Activated T-cell treated with anti-CD3 and anti-CD28 coated beads, Interleukin-2, amount 50 U/mL, for 24 hours (primary cell): ENCODE results near the gene EFNB2.

ENCODE experiments used
- DNase-seq: peaks from one replicate; pipeline ENCODE4 v3.0.0-alpha.2; 2020
- H3K27ac Mint-ChIP-seq: 2 replicates; pipeline ENCODE4 v1.8.0; 2020; ENCODE audit warnings: mild to moderate bottlenecking, mixed read lengths
- H3K27me3 Mint-ChIP-seq: 2 replicates; pipeline ENCODE4 v1.8.0; 2020; ENCODE audit warnings: mixed read lengths
- H3K36me3 Mint-ChIP-seq: 2 replicates; pipeline ENCODE4 v1.8.0; 2020; ENCODE audit warnings: low read depth, mixed read lengths
- H3K4me1 Mint-ChIP-seq: 2 replicates; pipeline ENCODE4 v1.8.0; 2020; ENCODE audit warnings: low read depth, mixed read lengths
- H3K4me3 Mint-ChIP-seq: 2 replicates; pipeline ENCODE4 v1.8.0; 2020; ENCODE audit warnings: mild to moderate bottlenecking, moderate library complexity, mixed read lengths
- H3K9me3 Mint-ChIP-seq: 2 replicates; pipeline ENCODE4 v1.8.0; 2020; ENCODE audit warnings: mixed read lengths

EFNB2 gene

DNA sequence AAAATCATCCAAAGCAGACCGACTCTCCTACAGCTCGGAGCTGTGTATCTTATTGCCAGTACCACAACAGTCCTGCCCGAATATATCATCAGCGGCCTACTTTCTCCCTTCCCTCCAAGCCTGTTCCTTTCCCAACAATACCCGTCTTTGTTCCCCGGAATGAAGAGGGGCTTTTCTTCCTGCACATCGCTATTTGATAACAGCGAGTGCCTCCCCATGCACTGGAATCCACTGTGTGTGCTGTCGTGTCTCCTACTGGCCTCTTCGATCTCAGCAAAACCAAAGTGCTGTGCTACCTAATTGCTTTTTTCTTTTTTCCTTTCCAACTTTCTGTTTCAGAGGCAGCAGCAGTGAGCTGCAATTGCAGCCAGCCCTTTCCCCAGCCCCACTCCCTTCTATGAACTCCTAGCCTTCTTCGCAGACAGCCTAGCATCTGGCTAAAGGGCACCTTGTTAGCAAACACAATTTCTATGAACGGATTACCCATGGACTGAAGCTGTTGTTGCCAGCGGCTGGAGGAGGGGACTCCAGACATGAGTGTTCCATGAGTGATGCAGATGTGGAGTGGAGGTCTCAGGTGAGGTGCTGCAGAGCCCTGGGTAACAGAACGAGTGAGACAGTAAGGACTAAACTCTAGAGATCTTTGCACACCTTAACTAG, 43.4 kb downstream of the EFNB2 start:
- H3K4me1 Mint-ChIP-seq = peaks cover 21% of the 10 kb centered on the region
- no peak for DNase-seq
- H3K4me3 Mint-ChIP-seq = no peak overlapping the region
- H3K27me3 Mint-ChIP-seq = peaks cover 85% of the 10 kb centered on the region
- H3K27ac Mint-ChIP-seq = no peak overlapping the region
- H3K36me3 Mint-ChIP-seq = no peaks in the 10 kb centered on the region
- no peaks in the 10 kb centered on the region for H3K9me3 Mint-ChIP-seq

DNA sequence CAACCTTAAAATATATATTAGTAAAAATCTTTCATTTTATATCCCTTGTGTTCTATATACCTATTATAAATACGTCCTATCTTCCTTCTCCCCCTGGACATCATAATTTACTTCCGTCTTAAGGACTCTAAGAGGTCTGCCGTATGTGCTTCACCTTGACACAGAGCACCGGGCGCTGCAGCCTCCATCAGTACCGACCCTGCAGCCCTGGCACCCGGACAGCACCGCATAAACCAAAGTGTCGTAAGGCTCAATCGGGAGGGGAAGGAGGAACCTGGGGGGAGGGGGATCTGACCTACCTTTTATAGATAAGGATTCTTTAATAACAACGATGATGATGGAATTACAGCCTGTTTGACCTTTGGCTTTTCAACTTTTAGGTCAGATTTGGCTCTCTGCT, 44.0 kb downstream of the EFNB2 start:
- Mint-ChIP-seq H3K27ac (no peak overlapping the region), H3K4me1 (peaks cover 21% of the 10 kb centered on the region), H3K9me3 (no peaks in the 10 kb centered on the region), H3K36me3 (no peaks in the 10 kb centered on the region), H3K4me3 (no peak overlapping the region), H3K27me3 (peaks cover 85% of the 10 kb centered on the region)
- no peak for DNase-seq

DNA sequence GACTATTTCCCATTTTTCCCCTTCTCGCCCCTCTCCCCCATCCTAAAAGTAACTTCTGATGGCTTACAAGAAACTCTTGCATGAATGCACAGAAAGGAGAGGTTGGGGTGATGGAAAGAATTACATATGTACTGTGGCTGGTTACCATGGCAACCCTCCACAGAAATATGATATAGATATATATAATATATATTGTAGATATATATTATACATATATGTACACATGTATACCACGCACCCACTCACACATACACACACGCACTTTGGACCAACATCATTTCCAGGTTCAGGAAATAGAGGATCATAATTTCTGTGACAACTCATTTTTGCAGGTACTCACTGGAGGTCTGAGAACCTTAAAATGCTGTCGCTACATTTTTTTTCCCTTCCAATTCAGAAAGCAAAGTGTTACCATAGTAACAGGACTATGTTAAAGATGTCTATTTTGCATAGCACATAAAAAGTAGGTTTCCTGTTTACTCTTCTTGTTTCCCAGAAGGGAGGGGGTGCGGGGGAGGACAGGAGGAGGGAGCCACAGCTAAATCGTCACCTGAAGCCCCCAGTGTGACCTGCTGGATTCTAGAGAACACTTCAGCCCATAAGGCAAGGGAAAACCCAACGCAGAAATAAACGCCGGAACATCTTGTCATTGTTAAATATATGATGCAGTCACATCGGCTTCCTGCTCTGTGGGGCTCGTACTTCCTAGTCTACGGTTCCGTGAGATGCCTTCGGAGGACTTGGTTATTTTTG, 44.7 kb downstream of the EFNB2 start:
- Mint-ChIP-seq H3K4me3 (peak overlapping the region; percentile 51), H3K36me3 (no peaks in the 10 kb centered on the region), H3K4me1 (peaks cover 21% of the 10 kb centered on the region), H3K27me3 (peaks cover 83% of the 10 kb centered on the region), H3K9me3 (no peaks in the 10 kb centered on the region), H3K27ac (no peak overlapping the region)
- DNase-seq = no peak

DNA sequence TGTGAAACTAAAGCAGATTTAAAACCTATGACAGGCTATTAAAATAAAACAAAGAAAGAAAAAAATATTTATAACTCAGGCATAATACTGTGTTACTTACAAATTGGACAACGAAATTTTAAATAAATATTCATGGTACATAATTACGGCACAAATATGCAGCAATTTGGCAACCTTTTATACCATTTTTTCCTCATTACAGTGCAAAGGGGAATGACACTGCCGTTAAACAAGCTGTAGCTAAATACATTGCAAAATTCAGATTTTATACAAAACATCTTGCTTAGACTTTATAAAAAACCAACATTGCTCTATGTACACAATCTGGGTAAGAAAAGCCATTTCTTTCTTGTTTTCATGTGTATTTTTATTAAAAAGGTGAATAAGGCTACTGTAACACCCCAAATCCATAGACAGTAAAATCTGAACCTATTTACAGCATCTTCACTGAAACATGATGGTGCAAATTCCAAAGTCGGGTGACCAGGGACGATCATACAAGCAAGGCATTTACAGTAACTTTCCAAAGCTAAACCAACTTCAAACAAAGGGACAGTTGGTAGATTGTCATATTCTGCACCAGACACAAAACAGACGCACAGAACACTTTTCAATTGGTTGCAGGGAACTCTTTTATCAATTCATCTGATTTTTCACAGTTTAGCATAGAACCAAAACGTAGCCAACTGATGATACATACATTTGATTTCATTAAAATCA, 45.5 kb downstream of the EFNB2 start:
- no peak overlapping the region for H3K27ac Mint-ChIP-seq
- no peak for DNase-seq
- H3K4me3 Mint-ChIP-seq = no peak overlapping the region
- peaks cover 86% of the 10 kb centered on the region for H3K27me3 Mint-ChIP-seq
- peaks cover 21% of the 10 kb centered on the region for H3K4me1 Mint-ChIP-seq
- H3K36me3 Mint-ChIP-seq = no peaks in the 10 kb centered on the region
- H3K9me3 Mint-ChIP-seq = no peaks in the 10 kb centered on the region

DNA sequence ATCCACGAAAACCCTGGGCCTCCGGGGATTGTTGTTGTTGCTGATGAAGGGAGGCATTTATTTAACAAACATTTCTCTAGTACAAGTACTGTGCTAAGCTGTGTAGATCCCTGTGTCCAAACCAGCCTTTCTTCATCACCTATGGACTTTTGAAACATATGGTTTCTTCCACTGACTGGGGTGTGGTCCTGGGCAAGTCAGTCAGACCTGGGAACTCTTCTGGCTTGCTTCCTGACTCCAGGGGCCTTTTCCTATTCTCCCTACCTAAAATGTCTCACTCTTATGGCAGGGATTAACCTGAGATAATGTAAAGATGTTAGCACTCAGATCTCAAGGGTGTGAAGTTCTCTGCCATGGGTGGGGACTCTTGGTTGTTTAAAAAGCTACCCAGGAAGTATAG, 46.8 kb downstream of the EFNB2 start:
- peaks cover 86% of the 10 kb centered on the region for H3K27me3 Mint-ChIP-seq
- no peak overlapping the region for H3K27ac Mint-ChIP-seq
- H3K4me1 Mint-ChIP-seq = peaks cover 18% of the 10 kb centered on the region
- H3K4me3 Mint-ChIP-seq = no peak overlapping the region
- no peaks in the 10 kb centered on the region for H3K9me3 Mint-ChIP-seq
- no peaks in the 10 kb centered on the region for H3K36me3 Mint-ChIP-seq
- no peak for DNase-seq

DNA sequence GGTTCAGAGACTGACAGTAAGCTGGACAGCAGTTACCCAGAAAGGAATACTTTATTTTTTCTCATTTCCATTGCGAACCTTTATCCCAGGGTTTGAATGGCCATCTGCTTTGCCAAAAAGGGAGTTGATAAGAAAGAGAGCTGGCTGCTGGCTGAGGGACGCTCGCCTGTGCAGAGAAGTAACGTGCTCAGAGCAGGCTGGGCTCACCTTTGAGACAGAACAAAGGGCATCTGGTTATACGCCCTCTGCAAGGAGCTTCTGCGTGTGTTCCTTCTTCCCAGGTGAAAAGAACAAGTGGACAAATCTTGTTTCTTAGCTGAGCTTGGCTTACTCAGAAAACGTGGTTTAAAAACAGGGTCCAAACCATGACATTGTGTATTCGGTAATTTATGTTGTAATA, 47.4 kb downstream of the EFNB2 start:
- no peak overlapping the region for H3K4me3 Mint-ChIP-seq
- no peak overlapping the region for H3K27ac Mint-ChIP-seq
- peaks cover 83% of the 10 kb centered on the region for H3K27me3 Mint-ChIP-seq
- no peaks in the 10 kb centered on the region for H3K9me3 Mint-ChIP-seq
- H3K36me3 Mint-ChIP-seq = no peaks in the 10 kb centered on the region
- DNase-seq = no peak
- H3K4me1 Mint-ChIP-seq = peaks cover 12% of the 10 kb centered on the region

DNA sequence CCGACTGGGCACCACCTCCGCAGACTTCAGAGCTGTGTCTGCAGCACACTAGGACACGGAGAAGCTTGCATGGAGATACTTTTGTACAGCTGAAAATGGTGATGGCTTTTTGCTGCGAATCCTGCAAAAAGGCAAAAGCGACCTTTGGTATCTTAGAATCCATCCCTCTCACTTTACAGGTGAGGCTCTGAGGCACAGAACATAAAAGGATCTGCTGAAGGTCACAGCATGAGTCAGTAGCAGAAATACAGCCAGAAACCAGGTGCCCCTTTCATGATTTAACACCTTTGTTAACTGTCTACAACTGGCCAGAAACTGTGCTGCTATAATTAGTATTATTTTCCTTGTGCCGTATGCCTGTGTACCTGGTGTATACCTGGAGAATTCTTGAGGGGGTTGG, 48.3 kb downstream of the EFNB2 start:
- Mint-ChIP-seq H3K4me1 (peaks cover 11% of the 10 kb centered on the region), H3K36me3 (no peaks in the 10 kb centered on the region), H3K27ac (no peak overlapping the region), H3K4me3 (no peak overlapping the region), H3K27me3 (peaks cover 83% of the 10 kb centered on the region), H3K9me3 (no peaks in the 10 kb centered on the region)
- no peak for DNase-seq

DNA sequence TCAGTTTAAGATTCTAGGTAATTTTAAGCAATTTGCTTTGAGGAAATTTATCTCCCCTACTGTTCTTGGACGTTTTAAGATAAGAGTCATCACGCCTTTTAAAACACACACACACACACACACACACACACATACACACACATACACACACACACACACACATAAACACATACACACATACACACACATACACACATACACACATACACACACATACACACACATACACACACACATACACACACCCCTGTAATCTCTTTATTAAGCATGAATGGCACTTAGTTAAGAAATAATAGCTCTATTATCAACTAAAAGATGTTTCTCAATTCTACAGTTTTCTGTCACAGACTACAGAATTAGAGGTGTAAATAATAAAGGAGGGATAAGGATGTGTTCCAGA, 49.2 kb downstream of the EFNB2 start:
- H3K27me3 Mint-ChIP-seq = peaks cover 80% of the 10 kb centered on the region

DNA sequence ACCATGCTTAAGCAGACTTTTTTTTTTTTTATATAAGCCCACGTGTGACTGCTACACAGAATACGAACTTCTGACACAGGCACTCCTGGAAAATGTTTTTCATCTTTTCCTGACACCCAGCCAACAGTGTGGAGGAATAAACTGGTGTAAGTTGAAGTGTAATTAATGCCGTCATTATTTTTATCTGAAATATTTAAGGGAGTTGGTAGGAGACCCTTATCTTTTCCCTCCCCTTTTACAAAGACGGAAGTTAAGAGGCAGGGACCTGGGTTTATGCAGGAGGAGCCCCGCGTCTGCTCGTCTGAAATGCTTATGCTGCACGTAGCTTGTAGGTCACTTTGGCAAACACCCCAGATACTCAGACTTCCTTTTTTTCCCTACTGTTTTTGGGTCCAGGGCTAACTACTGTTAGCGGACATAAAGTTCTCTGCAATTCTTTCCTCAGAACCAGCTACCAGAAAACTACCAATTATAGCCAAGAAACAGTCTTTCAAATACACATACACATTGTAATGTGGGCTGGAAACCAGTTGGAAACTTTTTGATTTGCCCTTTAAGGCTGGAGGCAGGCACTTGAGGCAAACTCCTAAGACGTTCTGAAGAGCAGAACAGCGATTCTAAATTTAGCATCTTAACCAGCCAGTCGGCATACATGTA, 50.8 kb downstream of the EFNB2 start:
- peaks cover 71% of the 10 kb centered on the region for H3K27me3 Mint-ChIP-seq

More for the DNA sequence above, 49.2 kb downstream of the EFNB2 start:
- peaks cover 11% of the 10 kb centered on the region for H3K4me1 Mint-ChIP-seq
- no peak for DNase-seq
- no peak overlapping the region for H3K27ac Mint-ChIP-seq
- no peaks in the 10 kb centered on the region for H3K36me3 Mint-ChIP-seq
- H3K4me3 Mint-ChIP-seq = no peak overlapping the region
- no peaks in the 10 kb centered on the region for H3K9me3 Mint-ChIP-seq

DNA sequence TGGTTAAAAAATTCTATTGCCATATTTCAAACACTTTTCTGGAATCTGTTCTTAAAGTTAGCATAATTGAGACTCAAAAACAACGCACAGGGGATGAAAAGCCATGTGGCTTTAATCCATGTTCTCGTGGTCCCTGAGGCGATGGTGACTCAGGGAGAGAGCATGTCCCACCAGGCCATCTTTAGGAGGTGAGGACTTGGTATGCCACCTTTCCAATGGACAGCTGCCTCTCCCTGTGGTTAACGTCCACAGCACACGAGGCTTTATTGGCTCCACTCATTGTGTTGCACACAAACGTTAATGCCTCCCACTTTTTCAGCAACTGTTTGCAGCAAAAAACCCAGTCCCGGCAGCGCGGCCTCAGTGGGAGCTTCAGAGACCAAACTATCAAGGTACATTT, 51.4 kb downstream of the EFNB2 start:
- no peak for DNase-seq
- H3K4me3 Mint-ChIP-seq = no peak overlapping the region
- no peaks in the 10 kb centered on the region for H3K36me3 Mint-ChIP-seq
- H3K9me3 Mint-ChIP-seq = no peaks in the 10 kb centered on the region
- H3K4me1 Mint-ChIP-seq = peaks cover 1% of the 10 kb centered on the region
- H3K27me3 Mint-ChIP-seq = peaks cover 71% of the 10 kb centered on the region
- no peak overlapping the region for H3K27ac Mint-ChIP-seq

More for the DNA sequence above, 50.8 kb downstream of the EFNB2 start:
- no peak for DNase-seq
- Mint-ChIP-seq H3K4me1 (peaks cover 1% of the 10 kb centered on the region), H3K4me3 (no peak overlapping the region), H3K9me3 (no peaks in the 10 kb centered on the region), H3K36me3 (no peaks in the 10 kb centered on the region), H3K27ac (no peak overlapping the region)

DNA sequence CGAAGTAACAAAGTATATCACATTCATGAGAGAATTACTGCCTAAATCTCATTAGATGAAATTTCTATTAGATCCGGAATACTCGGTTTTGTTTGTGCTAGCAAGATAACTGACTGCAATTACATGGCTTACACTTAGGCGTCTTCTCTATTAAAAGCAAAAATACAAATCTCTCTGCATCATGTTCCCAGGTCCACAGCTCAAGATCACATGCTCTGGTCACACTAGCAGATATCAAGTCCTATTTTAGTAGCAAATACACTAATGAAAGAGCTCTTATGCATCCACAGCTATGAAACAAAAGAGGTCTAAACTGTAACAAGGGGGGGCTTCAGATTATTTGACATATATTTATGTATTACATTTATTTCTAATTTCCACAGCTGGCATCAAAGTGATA, 53.5 kb downstream of the EFNB2 start:
- H3K4me1 Mint-ChIP-seq = peaks cover 1% of the 10 kb centered on the region
- H3K36me3 Mint-ChIP-seq = no peaks in the 10 kb centered on the region
- no peak for DNase-seq
- no peak overlapping the region for H3K27ac Mint-ChIP-seq
- peaks cover 56% of the 10 kb centered on the region for H3K27me3 Mint-ChIP-seq
- H3K9me3 Mint-ChIP-seq = no peaks in the 10 kb centered on the region
- no peak overlapping the region for H3K4me3 Mint-ChIP-seq

DNA sequence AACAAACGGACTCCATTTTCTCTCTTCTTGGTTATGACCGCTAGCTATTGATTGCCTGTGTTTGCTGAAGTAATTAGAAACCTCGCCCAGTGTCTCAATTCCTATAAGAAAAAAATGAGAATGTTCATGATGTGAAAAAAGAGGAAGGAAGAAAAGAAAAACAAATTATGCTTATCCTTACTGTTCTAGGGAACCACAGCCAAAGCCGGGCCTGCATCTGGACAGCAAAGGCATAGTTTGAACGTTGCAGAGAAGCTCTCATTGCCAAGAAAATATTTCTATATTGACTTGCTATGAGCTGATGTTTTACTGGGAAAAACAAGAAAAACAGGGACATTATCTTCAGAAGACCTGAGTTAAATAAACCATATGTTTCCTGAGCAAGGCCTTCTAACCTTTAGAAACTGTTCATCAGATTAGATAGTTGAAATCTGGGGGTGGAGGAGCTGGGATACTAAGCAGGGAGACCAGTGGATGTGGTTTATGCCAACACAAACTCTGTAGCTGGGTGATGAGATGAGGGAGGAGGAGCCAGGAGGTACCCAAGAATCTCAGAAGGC, 55.0 kb downstream of the EFNB2 start:
- H3K9me3 Mint-ChIP-seq = no peaks in the 10 kb centered on the region
- no peak for DNase-seq
- H3K4me1 Mint-ChIP-seq = peaks cover 1% of the 10 kb centered on the region
- no peak overlapping the region for H3K4me3 Mint-ChIP-seq
- peaks cover 48% of the 10 kb centered on the region for H3K27me3 Mint-ChIP-seq
- no peak overlapping the region for H3K27ac Mint-ChIP-seq
- no peaks in the 10 kb centered on the region for H3K36me3 Mint-ChIP-seq

DNA sequence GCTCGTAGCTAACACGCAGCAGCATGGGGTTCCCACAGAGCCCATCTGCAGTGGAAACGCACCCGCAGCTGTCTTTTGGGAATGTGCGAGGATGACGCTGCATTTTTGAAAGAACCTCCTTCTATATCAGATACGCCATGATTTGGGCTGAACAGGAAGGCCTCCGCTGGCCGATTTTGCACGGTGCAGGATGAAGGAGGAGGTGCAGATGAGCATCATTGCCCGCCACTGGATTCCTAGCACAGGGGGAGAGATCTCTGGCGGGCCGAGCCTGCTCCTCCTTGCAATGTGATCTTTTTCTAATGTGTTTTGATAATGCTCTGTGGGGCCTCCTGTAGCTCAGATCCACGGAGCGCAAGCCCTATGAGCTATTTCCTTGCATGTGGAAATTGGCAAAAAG, 55.5 kb downstream of the EFNB2 start:
- Mint-ChIP-seq H3K4me3 (no peak overlapping the region), H3K27me3 (peaks cover 48% of the 10 kb centered on the region), H3K4me1 (peaks cover 1% of the 10 kb centered on the region), H3K9me3 (no peaks in the 10 kb centered on the region), H3K27ac (no peak overlapping the region), H3K36me3 (no peaks in the 10 kb centered on the region)
- no peak for DNase-seq

DNA sequence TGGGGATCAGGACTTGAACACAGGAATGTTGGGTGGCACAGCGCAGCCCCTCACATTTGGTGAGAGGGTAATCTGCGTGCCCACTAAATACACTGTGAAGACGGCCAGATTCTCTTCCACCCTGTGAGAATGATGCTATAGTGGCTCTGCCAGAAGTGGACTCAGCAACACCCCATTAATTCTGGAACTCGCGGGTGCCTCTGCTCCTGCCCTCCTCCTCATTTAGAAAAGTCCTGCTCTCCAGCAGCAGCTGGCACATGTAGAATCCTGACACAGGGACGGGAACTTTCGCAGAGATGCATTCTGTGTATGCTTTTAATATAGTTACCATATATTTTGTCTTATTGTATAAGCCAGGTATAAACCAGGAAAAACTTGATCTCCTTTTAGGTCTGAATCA, 57.3 kb downstream of the EFNB2 start:
- Mint-ChIP-seq H3K27ac (no peak overlapping the region), H3K36me3 (no peaks in the 10 kb centered on the region), H3K9me3 (no peaks in the 10 kb centered on the region), H3K27me3 (peaks cover 38% of the 10 kb centered on the region), H3K4me3 (no peak overlapping the region), H3K4me1 (no peaks in the 10 kb centered on the region)
- DNase-seq = no peak
